WTC11 (cell line): ENCODE data around the gene FNIP1.

Experiments used
- CBFB ChIP-seq: sonication (generic); formaldehyde crosslinking; IDR thresholded peaks from 2 replicates; pipeline ENCODE4 v1.8.1; 2022; ENCODE audit warnings: mild to moderate bottlenecking, low read depth, missing genetic modification reagents
- ETV6 ChIP-seq: sonication (generic); formaldehyde crosslinking; IDR thresholded peaks from 2 replicates; pipeline ENCODE4 v1.8.1; 2022; ENCODE audit warnings: mild to moderate bottlenecking, missing genetic modification reagents
- FOXP1 ChIP-seq: sonication (generic); formaldehyde crosslinking; IDR thresholded peaks from 2 replicates; pipeline ENCODE4 v1.8.0; 2022; ENCODE audit warnings: missing genetic modification reagents, mild to moderate bottlenecking, moderate library complexity, borderline replicate concordance
- NFYB ChIP-seq: sonication (generic); formaldehyde crosslinking; conservative IDR thresholded peaks from 2 replicates; pipeline ENCODE4 v1.8.0; 2022; ENCODE audit warnings: low read depth, missing genetic modification reagents
- PREB ChIP-seq: sonication (generic); formaldehyde crosslinking; IDR thresholded peaks from 2 replicates; pipeline ENCODE4 v1.8.1; 2022; ENCODE audit warnings: mild to moderate bottlenecking, missing genetic modification reagents, moderate library complexity, borderline replicate concordance
- SMAD3 ChIP-seq: sonication (generic); formaldehyde crosslinking; IDR thresholded peaks from 2 replicates; pipeline ENCODE4 v1.8.0; 2022; ENCODE audit warnings: missing genetic modification reagents, mild to moderate bottlenecking, borderline replicate concordance
- SP1 ChIP-seq: sonication (generic); formaldehyde crosslinking; conservative IDR thresholded peaks from 2 replicates; pipeline ENCODE4 v1.8.1; 2022; ENCODE audit warnings: missing genetic modification reagents
- ZNF121 ChIP-seq: sonication (generic); formaldehyde crosslinking; IDR thresholded peaks from 2 replicates; pipeline ENCODE4 v1.8.0; 2023; ENCODE audit warnings: missing genetic modification reagents
- TF ChIP-seq, protein P1 (sequence below): fragments of 200-600 bp; IDR thresholded peaks from 2 replicates; pipeline ENCODE4 v1.8.0; 2022; ENCODE audit warnings: antibody characterized with exemption
- TF ChIP-seq, protein P2 (sequence below): sonication (generic); formaldehyde crosslinking; IDR thresholded peaks from 2 replicates; pipeline ENCODE4 v1.8.1; 2022; ENCODE audit warnings: low read depth, mild to moderate bottlenecking, moderate library complexity, missing genetic modification reagents, borderline replicate concordance
- TF ChIP-seq, protein P3 (sequence below): sonication (generic); formaldehyde crosslinking; IDR thresholded peaks from 2 replicates; pipeline ENCODE4 v1.8.1; 2022; ENCODE audit warnings: mild to moderate bottlenecking, moderate library complexity, missing genetic modification reagents
- TF ChIP-seq, protein P4 (sequence below): sonication (generic); formaldehyde crosslinking; IDR thresholded peaks from 2 replicates; pipeline ENCODE4 v1.8.1; 2023; ENCODE audit warnings: mild to moderate bottlenecking, missing genetic modification reagents, moderate library complexity

DNA sequence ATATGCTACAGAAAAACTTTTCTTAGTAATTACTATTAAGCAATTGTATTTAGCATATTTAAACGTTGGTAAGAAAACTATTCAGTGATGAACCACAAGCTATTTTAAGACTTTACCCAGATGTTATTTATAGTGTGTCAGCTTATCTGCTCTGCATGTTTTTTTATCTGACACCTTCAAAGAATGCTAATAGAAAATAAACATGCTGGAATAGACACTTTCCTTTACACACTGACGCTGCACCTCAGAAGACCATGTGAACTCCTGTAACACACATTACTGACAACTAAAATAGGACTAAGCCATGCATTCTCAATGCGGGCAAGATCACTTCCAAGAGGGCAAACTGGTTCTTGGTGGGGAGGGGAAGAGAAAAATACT lies 38.3 kb downstream of the FNIP1 start:
- TF ChIP-seq, protein P1, sequence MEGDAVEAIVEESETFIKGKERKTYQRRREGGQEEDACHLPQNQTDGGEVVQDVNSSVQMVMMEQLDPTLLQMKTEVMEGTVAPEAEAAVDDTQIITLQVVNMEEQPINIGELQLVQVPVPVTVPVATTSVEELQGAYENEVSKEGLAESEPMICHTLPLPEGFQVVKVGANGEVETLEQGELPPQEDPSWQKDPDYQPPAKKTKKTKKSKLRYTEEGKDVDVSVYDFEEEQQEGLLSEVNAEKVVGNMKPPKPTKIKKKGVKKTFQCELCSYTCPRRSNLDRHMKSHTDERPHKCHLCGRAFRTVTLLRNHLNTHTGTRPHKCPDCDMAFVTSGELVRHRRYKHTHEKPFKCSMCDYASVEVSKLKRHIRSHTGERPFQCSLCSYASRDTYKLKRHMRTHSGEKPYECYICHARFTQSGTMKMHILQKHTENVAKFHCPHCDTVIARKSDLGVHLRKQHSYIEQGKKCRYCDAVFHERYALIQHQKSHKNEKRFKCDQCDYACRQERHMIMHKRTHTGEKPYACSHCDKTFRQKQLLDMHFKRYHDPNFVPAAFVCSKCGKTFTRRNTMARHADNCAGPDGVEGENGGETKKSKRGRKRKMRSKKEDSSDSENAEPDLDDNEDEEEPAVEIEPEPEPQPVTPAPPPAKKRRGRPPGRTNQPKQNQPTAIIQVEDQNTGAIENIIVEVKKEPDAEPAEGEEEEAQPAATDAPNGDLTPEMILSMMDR, result no peak
- TF ChIP-seq PREB (CRISPR knock-in tag) (no peak), ETV6 (CRISPR knock-in tag) (no peak), SMAD3 (CRISPR knock-in tag) (no peak), CBFB (CRISPR knock-in tag) (no peak), FOXP1 (CRISPR knock-in tag) (no peak), NFYB (no peak), SP1 (CRISPR knock-in tag) (no peak), ZNF121 (no peak)
- TF ChIP-seq, protein P2, sequence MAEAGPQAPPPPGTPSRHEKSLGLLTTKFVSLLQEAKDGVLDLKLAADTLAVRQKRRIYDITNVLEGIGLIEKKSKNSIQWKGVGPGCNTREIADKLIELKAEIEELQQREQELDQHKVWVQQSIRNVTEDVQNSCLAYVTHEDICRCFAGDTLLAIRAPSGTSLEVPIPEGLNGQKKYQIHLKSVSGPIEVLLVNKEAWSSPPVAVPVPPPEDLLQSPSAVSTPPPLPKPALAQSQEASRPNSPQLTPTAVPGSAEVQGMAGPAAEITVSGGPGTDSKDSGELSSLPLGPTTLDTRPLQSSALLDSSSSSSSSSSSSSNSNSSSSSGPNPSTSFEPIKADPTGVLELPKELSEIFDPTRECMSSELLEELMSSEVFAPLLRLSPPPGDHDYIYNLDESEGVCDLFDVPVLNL (CRISPR knock-in tag), result no peak
- TF ChIP-seq, protein P3, sequence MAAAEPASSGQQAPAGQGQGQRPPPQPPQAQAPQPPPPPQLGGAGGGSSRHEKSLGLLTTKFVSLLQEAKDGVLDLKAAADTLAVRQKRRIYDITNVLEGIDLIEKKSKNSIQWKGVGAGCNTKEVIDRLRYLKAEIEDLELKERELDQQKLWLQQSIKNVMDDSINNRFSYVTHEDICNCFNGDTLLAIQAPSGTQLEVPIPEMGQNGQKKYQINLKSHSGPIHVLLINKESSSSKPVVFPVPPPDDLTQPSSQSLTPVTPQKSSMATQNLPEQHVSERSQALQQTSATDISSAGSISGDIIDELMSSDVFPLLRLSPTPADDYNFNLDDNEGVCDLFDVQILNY (CRISPR knock-in tag), result no peak
- TF ChIP-seq, protein P4, sequence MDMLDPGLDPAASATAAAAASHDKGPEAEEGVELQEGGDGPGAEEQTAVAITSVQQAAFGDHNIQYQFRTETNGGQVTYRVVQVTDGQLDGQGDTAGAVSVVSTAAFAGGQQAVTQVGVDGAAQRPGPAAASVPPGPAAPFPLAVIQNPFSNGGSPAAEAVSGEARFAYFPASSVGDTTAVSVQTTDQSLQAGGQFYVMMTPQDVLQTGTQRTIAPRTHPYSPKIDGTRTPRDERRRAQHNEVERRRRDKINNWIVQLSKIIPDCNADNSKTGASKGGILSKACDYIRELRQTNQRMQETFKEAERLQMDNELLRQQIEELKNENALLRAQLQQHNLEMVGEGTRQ (CRISPR knock-in tag), result no peak
